HCT116 (cell line): ENCODE measurements around the gene NEU4. TPM values are rescaled to one million over a fixed set of nuclear protein-coding genes. Genes with fewer than 3 reads are reported as not detected.
"Not testable (repeated sequence)": the region's sequence is repeated elsewhere in the genome, so short reads cannot be mapped to it uniquely, and the experiment has no call there.

Experiments
- ATAC-seq: fragments of 200-7000 bp; cut with Tn5 transposase; 2 replicates; pipeline ENCODE4 v1.9.1; 2020; ENCODE audit warnings: mild to moderate bottlenecking, moderate library complexity
- BruUV-seq: library from RNA; stranded (reverse); fragments of 400-500 nt; replicated peaks from 2 replicates; lab custom pipeline; 2021; lab: Mats Ljungman, UMichigan
- CTCF ChIA-PET: fragments of 300-600 bp; sonication (Branson Sonifier 250); formaldehyde crosslinking; loops from one replicate; lab custom pipeline; 2021; ENCODE audit warnings: antibody characterized with exemption; lab: Charles Lee
- POLR2A ChIA-PET: fragments of 300-600, 350-600 bp; sonication (Branson Sonifier 250); formaldehyde crosslinking; loops from one replicate; lab custom pipeline; 2021; ENCODE audit warnings: antibody characterized with exemption; lab: Charles Lee
- RAD21 ChIA-PET, 2 experiments: fragments of 300-600 bp; sonication (Branson Sonifier 250); formaldehyde crosslinking; loops; one replicate each; lab custom pipeline; 2023; ENCODE audit warnings: low total read pairs in 2 of 2; ENCODE audit not compliant: uncharacterized antibody in 2 of 2, unreplicated experiment in 2 of 2, low non-redundant PET in 1 of 2; lab: Charles Lee
- DNase-seq: peaks from one replicate; pipeline ENCODE4 v3.0.0-alpha.2; 2010; ENCODE audit warnings: low read depth, low spot score
- H2AFZ ChIP-seq: fragments of 200-600 bp; shearing (Covaris generic), sonication (generic); 2 replicates; pipeline ENCODE4 v1.6.1; 2017; ENCODE audit warnings: low read depth, mixed run types, mixed read lengths, antibody characterized with exemption, low read length; ENCODE audit not compliant: poor library complexity, severe bottlenecking
- H3K27ac ChIP-seq: 2 replicates; pipeline ENCODE4 v1.5.1; 2012; ENCODE audit warnings: low read depth, low read length
- H3K27me3 ChIP-seq: fragments of 200-600 bp; sonication (generic); 2 replicates; pipeline ENCODE4 v1.6.1; 2016; ENCODE audit warnings: mixed run types, low read length, mixed read lengths; ENCODE audit not compliant: insufficient read depth
- H3K36me3 ChIP-seq, 2 experiments: fragments of 200-500 bp in 1 of 2; fragments of 200-600 bp in 1 of 2; sonication (Bioruptor generic) in 1 of 2; sonication (generic) in 1 of 2; 2 replicates each; pipeline versions ENCODE4 v1.5.1 to v1.6.1; 2014 to 2016; ENCODE audit warnings: low read length in 2 of 2, inconsistent platforms in 1 of 2, mixed read lengths in 1 of 2, mixed run types in 1 of 2; ENCODE audit not compliant: insufficient read depth in 2 of 2, control insufficient read depth in 1 of 2
- H3K4me1 ChIP-seq, 2 experiments: fragments of 200-600 bp in 1 of 2; sonication (generic) in 1 of 2; 2 replicates each; pipeline versions ENCODE4 v1.5.1 to v1.6.1; 2012 to 2017; ENCODE audit warnings: low read length in 2 of 2, inconsistent platforms in 1 of 2, mild to moderate bottlenecking in 1 of 2, mixed read lengths in 1 of 2, mixed run types in 1 of 2, moderate library complexity in 1 of 2; ENCODE audit not compliant: insufficient read depth in 2 of 2, control insufficient read depth in 1 of 2
- H3K4me2 ChIP-seq: fragments of 200-600 bp; sonication (generic); 2 replicates; pipeline ENCODE4 v1.6.1; 2017; ENCODE audit warnings: mixed run types, low read length, mixed read lengths
- H3K4me3 ChIP-seq, 2 experiments: fragments of 200-600 bp in 1 of 2; sonication (generic) in 1 of 2; replicated peaks in 1 of 2; 2 replicates each; pipeline ENCODE4 v1.5.1; 2011 to 2016; ENCODE audit warnings: low read length in 2 of 2, control low read depth in 1 of 2, low read depth in 1 of 2, mild to moderate bottlenecking in 1 of 2, mixed read lengths in 1 of 2, mixed run types in 1 of 2
- H3K79me2 ChIP-seq: fragments of 200-600 bp; sonication (generic); 2 replicates; pipeline ENCODE4 v1.6.1; 2017; ENCODE audit warnings: mild to moderate bottlenecking, mixed run types, low read length, moderate library complexity, mixed read lengths; ENCODE audit not compliant: insufficient read depth
- H3K9ac ChIP-seq: fragments of 200-600 bp; sonication (generic); 2 replicates; pipeline ENCODE4 v1.6.1; 2016; ENCODE audit warnings: low read length, mixed read lengths
- H3K9me2 ChIP-seq: fragments of 200-600 bp; sonication (generic), shearing (Covaris generic); 2 replicates; pipeline ENCODE4 v1.6.1; 2017; ENCODE audit warnings: mixed run types, mild to moderate bottlenecking, moderate library complexity; ENCODE audit not compliant: insufficient read depth
- H3K9me3 ChIP-seq, 2 experiments: fragments of 200-500 bp in 1 of 2; fragments of 200-600 bp in 1 of 2; sonication (Bioruptor generic) in 1 of 2; sonication (generic) in 1 of 2; 2 replicates each; pipeline ENCODE4 v1.6.1; 2014 to 2017; ENCODE audit warnings: low read length in 2 of 2, mixed read lengths in 2 of 2, inconsistent platforms in 1 of 2, low read depth in 1 of 2, mild to moderate bottlenecking in 1 of 2, mixed run types in 1 of 2, moderate library complexity in 1 of 2; ENCODE audit not compliant: control insufficient read depth in 1 of 2, insufficient read depth in 1 of 2
- H4K20me1 ChIP-seq: fragments of 200-600 bp; sonication (generic), shearing (Covaris generic); 2 replicates; pipeline ENCODE4 v1.6.1; 2017; ENCODE audit warnings: mixed run types, mild to moderate bottlenecking, moderate library complexity; ENCODE audit not compliant: insufficient read depth
- ATF3 ChIP-seq: IDR thresholded peaks from 2 replicates; pipeline ENCODE4 v1.6.1; 2012
- CBX3 ChIP-seq: IDR thresholded peaks from 2 replicates; pipeline ENCODE4 v1.6.1; 2012; ENCODE audit warnings: low read depth
- CEBPB ChIP-seq: IDR thresholded peaks from 2 replicates; pipeline ENCODE4 v1.6.1; 2012; ENCODE audit warnings: low read depth
- ELF1 ChIP-seq: IDR thresholded peaks from 2 replicates; pipeline ENCODE4 v1.6.1; 2012; ENCODE audit warnings: low read depth, borderline replicate concordance
- EZH2 ChIP-seq: fragments of 200-600 bp; sonication (generic); IDR thresholded peaks from 2 replicates; pipeline ENCODE4 v1.6.1; 2017; ENCODE audit warnings: antibody characterized with exemption, mixed run types
- FOSL1 ChIP-seq: IDR thresholded peaks from 2 replicates; pipeline ENCODE4 v1.6.1; 2012; ENCODE audit warnings: low read depth
- POLR2A ChIP-seq: IDR thresholded peaks from 2 replicates; pipeline ENCODE4 v1.7.0; 2011; ENCODE audit warnings: borderline replicate concordance; ENCODE audit not compliant: insufficient read depth, insufficient read length; ENCODE audit errors: extremely low read depth
- SP1 ChIP-seq: IDR thresholded peaks from 2 replicates; pipeline ENCODE4 v1.6.1; 2012; ENCODE audit warnings: low read depth
- SRF ChIP-seq: IDR thresholded peaks from 2 replicates; pipeline ENCODE4 v1.6.1; 2012; ENCODE audit warnings: low read depth
- ZBTB33 ChIP-seq: IDR thresholded peaks from 2 replicates; pipeline ENCODE4 v1.6.1; 2011; ENCODE audit warnings: mild to moderate bottlenecking, low read length, moderate library complexity; ENCODE audit not compliant: insufficient replicate concordance; ENCODE audit errors: extremely low read depth
- ZFX ChIP-seq: fragments of 450-650 bp; IDR thresholded peaks from 2 replicates; pipeline ENCODE4 v1.6.1; 2017
- intact Hi-C: fragments of 100-400 bp; cut with micrococcal nuclease; formaldehyde crosslinking; loops from 2 replicates; pipeline ENCODE4 v1.10.0; 2022
- total RNA-seq: library from RNA; stranded (reverse); gene quantifications from one replicate; pipeline ENCODE4 v1.2.1, GENCODE V29; 2021; ENCODE audit not compliant: unreplicated experiment

Gene NEU4
- total RNA-seq, 1 experiment from 2014 or later = 0.34 TPM

GRCh38 chr2:241819947-241820624, 11.1 kb downstream of the NEU4 start:
- H3K79me2 ChIP-seq, H3K4me1 ChIP-seq, BruUV-seq, H3K36me3 ChIP-seq, H3K27ac ChIP-seq, H3K4me3 ChIP-seq, H3K9me3 ChIP-seq, DNase-seq, ATAC-seq, H4K20me1 ChIP-seq, POLR2A ChIA-PET, H3K9me2 ChIP-seq, CTCF ChIA-PET, H3K9ac ChIP-seq, intact Hi-C loops, RAD21 ChIA-PET, H3K27me3 ChIP-seq, H2AFZ ChIP-seq, H3K4me2 ChIP-seq: not testable (repeated sequence)

GRCh38 chr2:241820625-241821384, 11.8 kb downstream of the NEU4 start:
- no peaks in the 10 kb centered on the region for H3K4me1 ChIP-seq
- ATAC-seq (no peak), DNase-seq (no peak)
- H3K4me2 ChIP-seq = no peak overlapping the region
- POLR2A ChIA-PET = no interaction called here
- H3K79me2 ChIP-seq = no peaks in the 10 kb centered on the region
- no peaks in the 10 kb centered on the region for H3K9me3 ChIP-seq
- RAD21 ChIA-PET = no interaction called here
- H3K27me3 ChIP-seq = no peaks in the 10 kb centered on the region
- CTCF ChIA-PET = no interaction called here
- no TSS peak for BruUV-seq
- H4K20me1 ChIP-seq = no peaks in the 10 kb centered on the region
- no peaks in the 10 kb centered on the region for H3K36me3 ChIP-seq
- H3K9me2 ChIP-seq = no peaks in the 10 kb centered on the region
- H3K9ac ChIP-seq = no peak overlapping the region
- no peak overlapping the region for H3K27ac ChIP-seq
- TF ChIP-seq EZH2 = no peak
- no peak for TF ChIP-seq POLR2A
- TF ChIP-seq ATF3 = no peak
- no peak for TF ChIP-seq SRF
- no peak for TF ChIP-seq ZFX
- no peak for TF ChIP-seq FOSL1
- no peak for TF ChIP-seq CEBPB
- no peak for TF ChIP-seq ZBTB33
- no peak for TF ChIP-seq SP1
- TF ChIP-seq CBX3 = no peak
- no peak for TF ChIP-seq ELF1
- intact Hi-C loops = no loop called here
- no peak overlapping the region for H3K4me3 ChIP-seq
- H2AFZ ChIP-seq = no peak overlapping the region
